GM08714 (cell line): ENCODE results near the gene MTA3.

Experiments used
- H3K4me3 ChIP-seq: fragments of 200-500 bp; sonication (Bioruptor generic); 2 replicates; pipeline ENCODE4 v1.5.1; 2014; ENCODE audit warnings: mild to moderate bottlenecking, low read length, inconsistent platforms
- ZNF274 ChIP-seq: IDR thresholded peaks from 2 replicates; pipeline ENCODE4 v1.6.1; 2012; ENCODE audit warnings: mild to moderate bottlenecking, low read depth, low read length

Gene MTA3

DNA sequence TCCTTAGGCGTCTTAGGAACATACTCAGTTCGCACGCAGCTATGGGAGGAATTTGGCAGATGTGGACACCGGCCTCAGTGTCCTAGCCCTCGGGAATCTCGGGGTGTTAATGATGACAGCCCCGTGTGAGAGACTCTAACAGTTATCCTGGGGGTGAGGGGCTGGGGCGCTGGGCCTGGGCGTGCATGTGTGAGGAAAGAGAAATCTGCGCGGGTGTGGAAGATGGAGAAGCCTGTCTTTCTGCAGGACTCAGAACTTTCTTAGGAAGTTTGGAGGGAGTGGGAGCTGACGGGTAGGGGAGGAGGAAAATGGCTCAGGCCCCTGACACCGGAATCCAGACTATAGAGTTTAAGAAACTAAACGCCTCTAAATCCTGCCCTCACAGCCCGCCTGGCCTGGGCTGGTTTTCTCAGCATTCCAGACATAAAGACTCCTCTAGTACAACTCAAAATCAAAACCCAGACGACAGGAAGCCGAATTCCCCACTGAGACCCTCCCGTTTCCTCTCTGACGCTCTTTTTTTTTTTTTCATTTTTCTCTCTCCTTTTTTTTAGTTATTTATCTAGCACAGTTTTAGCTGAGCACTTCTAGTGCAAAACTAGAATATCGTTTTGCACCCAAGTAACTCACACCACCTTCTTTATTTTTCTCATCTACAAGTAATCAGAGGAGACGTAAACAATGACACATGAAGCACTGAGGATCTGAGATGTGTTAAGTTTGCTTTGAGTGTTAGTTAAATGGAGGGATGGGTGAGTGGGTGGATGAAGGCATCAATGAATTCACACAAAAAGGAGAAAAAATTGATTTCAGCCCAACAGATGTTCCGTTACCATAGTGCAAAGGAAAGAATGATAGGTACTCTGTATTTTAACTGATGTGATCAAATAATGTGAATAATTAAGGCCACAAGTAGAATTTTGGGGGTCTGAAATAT, 225.2 kb downstream of the MTA3 start:
- no peak for TF ChIP-seq ZNF274
- H3K4me3 ChIP-seq = peak overlapping the region; percentile 77; the same call in 1 of the 2 replicates

DNA sequence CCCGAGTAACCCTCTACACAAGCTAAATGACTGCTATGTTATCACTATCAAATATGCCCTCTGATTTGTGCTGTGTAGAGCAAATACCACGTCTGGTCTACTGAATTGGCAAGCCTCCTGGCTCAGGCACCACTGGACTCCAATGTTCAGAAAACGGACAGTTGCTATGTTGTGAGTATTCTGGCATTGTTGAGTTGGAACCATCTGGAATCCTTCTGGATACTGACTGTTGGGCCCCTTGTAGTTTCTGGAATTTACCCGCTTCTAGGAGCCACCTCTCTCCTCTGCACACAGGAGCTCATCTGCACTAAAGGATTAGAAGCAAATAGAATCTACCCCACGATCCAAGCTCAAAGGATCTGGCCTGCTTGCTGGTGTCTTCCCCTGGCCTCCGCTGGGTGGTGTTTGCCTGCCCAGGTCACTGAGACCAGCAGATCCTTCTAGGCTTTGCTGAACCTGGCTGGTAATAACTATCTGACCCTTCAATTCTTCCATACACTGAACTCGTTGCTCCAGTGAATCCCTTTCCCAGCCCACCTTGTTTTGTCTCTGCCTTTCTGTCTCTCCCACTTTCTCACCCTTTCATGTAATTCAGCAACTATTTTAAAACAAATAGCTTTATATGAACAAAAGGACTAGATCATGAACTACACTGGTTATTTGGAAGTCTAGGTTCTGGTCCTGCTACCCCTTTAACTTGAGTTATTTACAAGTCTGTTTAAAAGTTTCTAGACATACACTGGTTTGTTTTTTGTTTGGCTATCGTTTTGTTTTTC, 226.0 kb downstream of the MTA3 start:
- TF ChIP-seq ZNF274 = no peak
- peak overlapping the region; percentile 6; the same call in 1 of the 2 replicates for H3K4me3 ChIP-seq

DNA sequence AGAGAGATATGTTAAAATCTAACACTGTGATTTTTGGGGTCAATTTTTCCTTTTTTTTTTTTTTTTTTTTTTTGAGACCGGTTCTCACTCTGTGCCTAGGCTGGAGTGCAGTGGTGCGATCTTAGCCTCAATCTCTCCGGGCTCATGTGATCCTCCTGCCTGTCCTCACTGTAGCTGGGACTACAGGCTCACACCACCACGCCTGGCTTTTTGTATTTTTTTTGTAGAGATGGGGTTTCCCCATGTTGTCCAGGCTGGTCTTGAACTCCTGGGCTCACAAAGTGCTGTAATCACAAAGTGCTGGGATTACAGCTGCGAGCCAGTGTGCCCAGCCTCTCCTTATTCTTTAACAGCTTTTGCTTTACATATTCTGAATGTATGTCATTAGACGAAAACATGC, 226.8 kb downstream of the MTA3 start:
- no peak for TF ChIP-seq ZNF274
- H3K4me3 ChIP-seq = no peak overlapping the region

DNA sequence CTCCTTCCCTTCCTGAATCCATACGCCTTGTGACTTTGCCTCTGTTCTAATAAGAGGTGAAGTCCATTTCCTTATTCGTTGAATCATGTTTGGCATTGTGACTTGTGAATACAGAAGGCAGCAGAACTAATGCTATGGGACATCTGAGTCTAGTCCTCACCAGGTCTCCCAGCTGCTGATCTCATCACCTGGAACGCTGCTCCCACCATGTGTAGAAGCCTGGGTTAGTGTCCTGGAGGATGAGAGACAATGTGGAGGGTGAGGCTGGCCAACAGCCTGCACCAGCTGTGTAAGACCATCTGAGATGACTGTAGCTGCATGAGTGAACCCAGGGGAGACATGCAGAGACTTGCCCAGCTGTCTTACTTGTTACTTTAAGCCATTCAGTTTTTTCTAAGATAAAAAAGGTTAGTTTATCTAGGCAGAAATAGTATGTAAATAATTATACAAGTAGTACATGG, 227.4 kb downstream of the MTA3 start:
- no peak for TF ChIP-seq ZNF274
- no peak overlapping the region for H3K4me3 ChIP-seq

DNA sequence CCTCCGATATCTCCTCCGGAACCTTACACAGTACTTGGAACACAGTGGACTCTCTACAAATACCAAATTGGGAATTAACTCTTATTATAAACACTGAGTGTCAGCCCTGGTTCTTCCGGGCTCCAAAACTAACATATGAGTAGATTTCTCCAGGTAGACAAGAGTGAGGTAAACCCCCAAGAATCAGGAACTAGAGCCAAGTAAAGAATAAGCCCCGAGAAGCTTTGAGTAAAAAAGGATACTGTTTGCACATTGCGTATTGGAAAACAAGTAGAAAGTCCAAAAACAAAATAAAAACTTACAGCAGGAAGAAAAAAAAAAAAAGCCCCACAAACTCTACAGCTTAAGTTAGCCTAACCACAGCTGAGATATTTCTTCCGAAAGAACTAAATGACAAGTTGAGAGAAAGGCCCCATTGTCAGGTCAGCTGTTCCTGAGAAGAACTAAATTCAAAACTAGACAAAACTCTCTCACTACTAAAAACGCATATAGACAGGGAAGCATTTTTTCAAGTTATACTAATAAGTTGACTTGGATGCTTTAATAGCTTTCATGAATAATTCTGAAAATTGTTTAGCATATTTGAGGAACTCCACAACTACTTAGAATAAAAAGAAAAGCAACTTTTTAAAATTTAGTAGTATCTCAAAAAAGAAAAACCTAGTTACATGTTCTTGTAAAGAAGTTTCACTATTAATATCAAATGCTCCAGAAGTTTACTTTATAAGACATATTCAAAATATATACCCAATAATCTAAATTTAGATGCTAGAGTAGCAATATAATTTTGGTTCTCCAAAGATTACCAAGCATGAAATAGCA, 228.2 kb downstream of the MTA3 start:
- no peak for TF ChIP-seq ZNF274
- H3K4me3 ChIP-seq = no peak overlapping the region

DNA sequence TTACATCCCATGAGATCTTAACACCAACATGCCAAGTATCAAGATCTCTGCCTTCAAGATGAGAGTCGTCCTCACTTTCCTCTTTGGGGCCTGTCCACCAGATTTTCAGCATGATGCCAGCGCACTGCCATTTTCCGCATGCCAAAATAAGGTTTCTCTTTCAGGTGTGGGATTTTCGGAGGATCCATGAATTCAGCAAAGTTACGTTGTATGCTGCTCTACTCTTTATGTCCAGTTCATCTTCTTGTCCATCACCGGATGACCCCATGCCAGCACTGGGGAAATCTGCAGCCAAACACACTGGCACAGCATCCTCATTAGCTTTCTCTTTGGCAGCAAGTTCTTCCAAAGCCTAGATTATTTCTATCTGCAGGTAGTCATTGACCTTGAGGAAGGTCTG, 228.8 kb downstream of the MTA3 start:
- TF ChIP-seq ZNF274 = no peak
- no peak overlapping the region; the same call in 1 of the 2 replicates for H3K4me3 ChIP-seq

DNA sequence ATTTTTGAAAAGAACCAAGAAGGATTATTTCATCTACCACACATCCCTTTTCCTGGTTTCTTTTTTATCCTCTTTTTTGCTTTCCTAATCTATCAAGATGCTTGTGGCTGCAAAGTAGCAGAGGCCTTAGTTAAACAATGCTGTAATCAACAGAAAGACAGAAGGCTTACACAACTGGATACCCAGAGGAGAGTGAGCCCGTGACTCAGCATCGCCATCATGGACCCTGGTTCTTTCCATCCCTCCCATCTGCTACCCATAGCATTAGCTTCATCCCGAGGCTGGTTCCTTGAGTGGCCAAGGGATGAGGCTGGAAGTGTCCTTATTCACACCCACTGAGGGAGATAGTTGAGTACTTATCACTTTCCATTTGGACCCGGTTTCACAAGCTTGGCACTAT, 231.4 kb downstream of the MTA3 start:
- TF ChIP-seq ZNF274 = no peak
- no peak overlapping the region for H3K4me3 ChIP-seq

DNA sequence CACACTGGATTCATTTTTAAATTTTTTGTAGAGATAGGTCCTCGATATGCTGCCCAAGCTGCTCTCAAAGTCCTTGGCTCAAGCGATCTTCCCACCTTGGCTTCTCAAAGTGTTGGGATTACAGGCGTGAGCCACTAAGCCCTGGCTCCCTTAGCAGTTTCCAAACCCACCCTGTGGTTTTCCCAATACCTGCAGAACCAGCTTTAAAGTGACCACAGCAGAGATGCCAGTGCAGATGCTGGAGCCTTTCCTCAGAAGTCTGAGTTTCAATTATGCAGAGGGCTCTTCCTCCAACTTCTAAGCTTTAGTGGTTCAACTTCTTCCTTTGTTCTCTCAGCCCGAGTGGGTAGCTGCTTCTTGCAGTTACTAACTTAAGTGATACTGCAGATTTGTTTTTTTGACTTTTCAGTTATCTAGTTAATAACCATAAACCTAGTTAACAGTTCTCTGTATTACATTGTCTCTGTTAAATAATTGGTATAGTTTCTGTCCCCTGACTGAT, 232.1 kb downstream of the MTA3 start:
- no peak for TF ChIP-seq ZNF274
- no peak overlapping the region for H3K4me3 ChIP-seq

DNA sequence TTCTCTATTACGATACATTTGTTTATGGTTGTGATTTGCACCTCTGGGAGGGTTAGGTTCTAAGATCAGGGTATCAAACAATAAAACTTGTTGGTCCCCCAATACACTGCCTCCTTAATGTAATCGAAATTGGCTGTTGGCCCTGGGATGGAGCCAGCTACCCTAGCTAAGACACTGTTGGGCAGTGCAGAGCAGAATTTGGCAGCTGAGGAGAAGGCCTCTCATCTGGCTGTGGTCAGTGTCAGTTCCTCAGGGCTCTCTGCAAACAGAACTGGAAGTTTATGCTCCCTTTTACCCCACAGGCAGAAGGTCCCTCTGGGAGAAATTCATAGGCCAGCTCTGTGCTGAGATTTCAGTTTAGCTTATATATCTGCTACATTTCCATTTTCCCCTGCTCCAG, 232.5 kb downstream of the MTA3 start:
- H3K4me3 ChIP-seq = no peak overlapping the region
- TF ChIP-seq ZNF274 = no peak

DNA sequence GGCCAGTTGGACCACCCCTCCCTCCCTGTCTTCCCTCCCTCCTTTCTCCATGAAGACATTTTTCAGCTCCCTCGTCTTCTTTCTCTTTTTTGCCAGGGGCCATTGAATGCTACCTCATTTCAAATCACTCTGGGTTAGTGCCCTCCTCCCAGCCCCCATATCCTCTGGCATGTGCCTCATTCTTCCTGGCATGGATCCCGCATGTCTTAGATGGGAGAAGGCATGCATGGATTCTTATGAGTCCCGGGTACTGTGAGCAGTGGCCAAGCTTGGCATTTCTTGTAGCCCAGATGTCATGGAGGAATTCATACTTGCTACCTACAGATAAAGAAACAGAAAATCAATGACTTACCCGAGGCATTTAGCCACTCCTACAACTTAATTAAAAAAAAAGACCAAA, 232.9 kb downstream of the MTA3 start:
- no peak for TF ChIP-seq ZNF274
- H3K4me3 ChIP-seq = no peak overlapping the region

DNA sequence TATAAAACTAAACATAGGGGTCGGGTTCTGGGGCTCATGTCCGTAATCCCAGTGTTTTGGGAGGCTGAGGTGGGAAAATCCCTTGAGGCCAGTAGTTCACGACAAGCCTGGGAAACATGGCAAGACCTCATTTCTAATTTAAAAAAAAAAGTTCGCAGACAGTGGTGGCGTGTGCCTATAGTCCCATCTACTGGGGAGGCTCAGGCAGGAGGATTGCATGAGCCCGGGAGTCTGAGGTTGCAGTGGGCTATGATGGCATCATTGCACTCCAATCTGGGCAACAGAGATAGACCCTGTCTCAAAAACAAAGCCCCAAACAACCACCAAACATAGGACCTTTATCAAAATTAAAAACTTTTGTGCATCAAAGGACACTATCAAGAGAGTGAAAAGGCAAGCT, 233.7 kb downstream of the MTA3 start:
- TF ChIP-seq ZNF274 = no peak

DNA sequence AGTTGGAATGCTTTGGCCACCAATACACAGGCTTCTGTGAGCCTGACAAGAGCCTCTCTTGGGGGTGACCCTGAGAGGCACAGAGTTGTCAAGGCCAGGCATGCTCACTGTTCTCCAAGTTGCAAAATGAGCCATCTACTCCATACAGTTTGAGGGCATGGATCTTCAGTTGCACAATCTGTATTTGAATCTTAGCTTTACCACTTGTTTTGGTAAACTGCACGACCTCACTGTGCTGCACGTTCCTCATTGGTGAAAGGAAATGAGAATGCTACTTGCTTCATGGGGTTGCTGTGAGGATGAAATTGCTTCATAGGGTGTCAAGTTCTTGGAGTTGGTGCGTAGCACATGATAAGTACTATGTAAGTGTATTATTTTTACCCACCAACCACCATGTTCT, 235.9 kb downstream of the MTA3 start:
- H3K4me3 ChIP-seq = no peak overlapping the region
- TF ChIP-seq ZNF274 = no peak

More for the DNA sequence above, 233.7 kb downstream of the MTA3 start:
- H3K4me3 ChIP-seq = no peak overlapping the region

DNA sequence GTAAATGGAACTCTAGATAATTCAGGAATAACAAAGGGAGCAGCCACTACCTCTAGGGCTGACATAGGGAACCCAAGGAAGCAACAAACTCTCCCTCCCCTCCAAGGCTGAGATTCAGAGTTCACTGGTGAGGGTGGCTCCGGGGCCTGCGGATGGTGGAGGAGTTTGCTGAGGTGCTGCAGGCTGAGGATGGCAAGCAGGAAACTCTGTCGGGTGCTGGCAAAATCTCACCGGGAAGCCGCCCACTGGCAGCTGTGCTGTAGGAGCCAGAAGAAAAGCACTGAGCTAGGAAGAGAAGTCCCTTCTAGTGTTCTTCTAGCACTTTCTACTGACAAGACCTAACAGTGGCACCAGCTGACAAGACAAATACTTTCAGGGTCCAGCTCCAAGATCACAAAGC, 236.5 kb downstream of the MTA3 start:
- H3K4me3 ChIP-seq = no peak overlapping the region
- TF ChIP-seq ZNF274 = no peak
